Subcutaneous abdominal adipose tissue (tissue), 5 donors: ENCODE results near the gene ASAP2.

Experiments
- H3K27ac ChIP-seq: one replicate; pipeline ENCODE4 v1.7.0; 2013; ENCODE audit warnings: low read depth, mild to moderate bottlenecking, inconsistent platforms, low read length, moderate library complexity
- H3K27me3 ChIP-seq, 5 donors: one replicate each; pipeline ENCODE4 v1.7.0; 2013; ENCODE audit warnings: low read length in 5 of 5, inconsistent platforms in 1 of 5; ENCODE audit not compliant: control insufficient read depth in 5 of 5, insufficient read depth in 4 of 5
- H3K36me3 ChIP-seq, 5 donors: one replicate each; pipeline ENCODE4 v1.7.0; 2013; ENCODE audit warnings: low read length in 5 of 5; ENCODE audit not compliant: control insufficient read depth in 5 of 5, insufficient read depth in 5 of 5
- H3K4me1 ChIP-seq, 5 donors: one replicate each; pipeline ENCODE4 v1.7.0; 2013; ENCODE audit warnings: low read length in 5 of 5, mild to moderate bottlenecking in 3 of 5, moderate library complexity in 1 of 5; ENCODE audit not compliant: control insufficient read depth in 5 of 5, insufficient read depth in 5 of 5
- H3K4me3 ChIP-seq, 5 donors: one replicate each; pipeline ENCODE4 v1.7.0; 2013; ENCODE audit warnings: low read length in 5 of 5, low read depth in 1 of 5
- H3K9ac ChIP-seq, 5 donors: one replicate each; pipeline ENCODE4 v1.7.0; 2013; ENCODE audit warnings: low read length in 5 of 5, mild to moderate bottlenecking in 4 of 5, moderate library complexity in 3 of 5
- H3K9me3 ChIP-seq, 5 donors: one replicate each; pipeline ENCODE4 v1.7.0; 2013; ENCODE audit warnings: low read length in 5 of 5; ENCODE audit not compliant: control insufficient read depth in 5 of 5
- donor health status: healthy.
- donor health status: healthy.
- donor health status: healthy.
- donor health status: healthy.
- donor health status: healthy.

Gene ASAP2

GRCh38 chr2:9237831-9238230, 31.2 kb downstream of the ASAP2 start:
- peaks cover 26 to 68% (median 61%) of the 10 kb centered on the region in 5 donors for H3K4me1 ChIP-seq

GRCh38 chr2:9238591-9239326, 32.1 kb downstream of the ASAP2 start:
- H3K9ac ChIP-seq = peak overlapping the region in 3 of 5 donors; percentile 9 to 40 (median 19)
- peak overlapping the region; percentile 81 for H3K27ac ChIP-seq
- no peaks in the 10 kb centered on the region for H3K27me3 ChIP-seq
- H3K9me3 ChIP-seq = no peaks in the 10 kb centered on the region
- H3K4me3 ChIP-seq = no peak overlapping the region
- peaks cover 23 to 59% (median 51%) of the 10 kb centered on the region in 5 donors for H3K4me1 ChIP-seq
- H3K36me3 ChIP-seq = no peaks in the 10 kb centered on the region

More at GRCh38 chr2:9237831-9238230, 31.2 kb downstream of the ASAP2 start:
- no peak overlapping the region for H3K4me3 ChIP-seq
- H3K27me3 ChIP-seq = no peaks in the 10 kb centered on the region
- H3K9me3 ChIP-seq = no peaks in the 10 kb centered on the region
- H3K9ac ChIP-seq = peak overlapping the region in 1 of 5 donors; percentile 31
- no peaks in the 10 kb centered on the region for H3K36me3 ChIP-seq
- H3K27ac ChIP-seq = peak overlapping the region; percentile 81

GRCh38 chr2:9239616-9240015, 33.0 kb downstream of the ASAP2 start:
- Histone ChIP-seq H3K36me3 (no peaks in the 10 kb centered on the region), H3K27ac (peak overlapping the region; percentile 81), H3K4me1 (peaks cover 19 to 50% (median 43%) of the 10 kb centered on the region in 5 donors), H3K27me3 (no peaks in the 10 kb centered on the region), H3K4me3 (no peak overlapping the region), H3K9me3 (no peaks in the 10 kb centered on the region), H3K9ac (no peak overlapping the region)

GRCh38 chr2:9240745-9241144, 34.1 kb downstream of the ASAP2 start:
- Histone ChIP-seq H3K27me3 (no peaks in the 10 kb centered on the region), H3K4me1 (peaks cover 9 to 39% (median 32%) of the 10 kb centered on the region in 5 donors), H3K9me3 (no peaks in the 10 kb centered on the region), H3K27ac (no peak overlapping the region), H3K9ac (no peak overlapping the region), H3K4me3 (no peak overlapping the region), H3K36me3 (no peaks in the 10 kb centered on the region)

GRCh38 chr2:9241233-9241632, 34.6 kb downstream of the ASAP2 start:
- H3K27me3 ChIP-seq = no peaks in the 10 kb centered on the region
- H3K4me1 ChIP-seq = peaks cover 7 to 35% (median 29%) of the 10 kb centered on the region in 5 donors
- H3K9ac ChIP-seq = no peak overlapping the region
- no peaks in the 10 kb centered on the region for H3K9me3 ChIP-seq
- no peaks in the 10 kb centered on the region for H3K36me3 ChIP-seq
- H3K27ac ChIP-seq = no peak overlapping the region
- H3K4me3 ChIP-seq = no peak overlapping the region

GRCh38 chr2:9243357-9243756, 36.7 kb downstream of the ASAP2 start:
- no peaks in the 10 kb centered on the region for H3K36me3 ChIP-seq
- H3K9ac ChIP-seq = no peak overlapping the region
- H3K4me1 ChIP-seq = peaks cover 10 to 29% (median 26%) of the 10 kb centered on the region in 5 donors
- no peaks in the 10 kb centered on the region for H3K27me3 ChIP-seq
- no peak overlapping the region for H3K27ac ChIP-seq
- no peak overlapping the region for H3K4me3 ChIP-seq
- no peaks in the 10 kb centered on the region for H3K9me3 ChIP-seq

GRCh38 chr2:9244985-9245544, 38.5 kb downstream of the ASAP2 start:
- H3K4me1 ChIP-seq = peaks cover 15 to 35% (median 32%) of the 10 kb centered on the region in 5 donors
- no peak overlapping the region for H3K27ac ChIP-seq
- no peak overlapping the region for H3K4me3 ChIP-seq
- no peaks in the 10 kb centered on the region for H3K9me3 ChIP-seq
- H3K9ac ChIP-seq = no peak overlapping the region
- no peaks in the 10 kb centered on the region for H3K27me3 ChIP-seq
- no peaks in the 10 kb centered on the region for H3K36me3 ChIP-seq

- Histone ChIP-seq H3K9me3 (no peaks in the 10 kb centered on the region), H3K36me3 (no peaks in the 10 kb centered on the region), H3K9ac (no peak overlapping the region), H3K4me3 (no peak overlapping the region), H3K27ac (no peak overlapping the region), H3K4me1 (peaks cover 18 to 52% (median 40%) of the 10 kb centered on the region in 5 donors), H3K27me3 (no peaks in the 10 kb centered on the region)
Measured at GRCh38 chr2:9247177-9247576, 40.6 kb downstream of the ASAP2 start.

GRCh38 chr2:9247786-9248185, 41.2 kb downstream of the ASAP2 start:
- Histone ChIP-seq H3K4me3 (peak overlapping the region in 1 of 5 donors; percentile 13), H3K9me3 (no peaks in the 10 kb centered on the region), H3K4me1 (peaks cover 18 to 54% (median 41%) of the 10 kb centered on the region in 5 donors), H3K36me3 (no peaks in the 10 kb centered on the region), H3K27ac (no peak overlapping the region), H3K27me3 (no peaks in the 10 kb centered on the region), H3K9ac (peak overlapping the region in 2 of 5 donors; percentile 3 to 10)

GRCh38 chr2:9248363-9248762, 41.8 kb downstream of the ASAP2 start:
- Histone ChIP-seq H3K4me3 (no peak overlapping the region), H3K4me1 (peaks cover 18 to 54% (median 41%) of the 10 kb centered on the region in 5 donors), H3K27ac (no peak overlapping the region), H3K9me3 (no peaks in the 10 kb centered on the region), H3K36me3 (no peaks in the 10 kb centered on the region), H3K9ac (no peak overlapping the region), H3K27me3 (no peaks in the 10 kb centered on the region)
